HepG2 (cell line): ENCODE measurements around the gene NPHS1. TPM values are rescaled to one million over a fixed set of nuclear protein-coding genes. Genes with fewer than 3 reads are reported as not detected.

Source experiments
- CREBL2 ChIP-seq: sonication (generic); formaldehyde crosslinking; IDR thresholded peaks from 2 replicates; pipeline ENCODE4 v1.8.1; 2023; ENCODE audit warnings: missing genetic modification reagents, mild to moderate bottlenecking, borderline replicate concordance
- GATAD1 ChIP-seq: IDR thresholded peaks from 2 replicates; pipeline ENCODE4 v1.6.1; 2016; ENCODE audit warnings: missing genetic modification reagents, missing compliant biosample characterization
- MYNN ChIP-seq: sonication (generic); formaldehyde crosslinking; IDR thresholded peaks from 2 replicates; pipeline ENCODE4 v1.4.0; 2020; ENCODE audit warnings: mild to moderate bottlenecking, low read depth, missing genetic modification reagents
- NR3C1 ChIP-seq: sonication (generic); formaldehyde crosslinking; IDR thresholded peaks from 2 replicates; pipeline ENCODE4 v1.4.0; 2020; ENCODE audit warnings: missing genetic modification reagents
- ZNF318 ChIP-seq: sonication (generic); formaldehyde crosslinking; IDR thresholded peaks from 2 replicates; pipeline ENCODE4 v1.4.0; 2020; ENCODE audit warnings: mild to moderate bottlenecking, missing genetic modification reagents
- polyA plus RNA-seq, 8 experiments: library from polyadenylated mRNA; depleted of rRNA in 3 of 8; stranded (reverse) in 7 of 8; unstranded in 1 of 8; fragments of >200 nt; fragmentation: Illumina TruSeq in 4 of 8; extraction: Trizol in 4 of 8; gene quantifications; 2 replicates each; pipeline versions ENCODE4 v1.2.1 to v1.2.3, GENCODE V29; 2011 to 2016; ENCODE audit warnings: low read depth in 4 of 8, missing spikeins in 1 of 8, mixed read lengths in 1 of 8; ENCODE audit not compliant: insufficient read depth in 1 of 8
- total RNA-seq, 5 experiments: library from RNA; depleted of rRNA; stranded (reverse); fragments of >200 nt; fragmentation: Illumina TruSeq; extraction: Trizol; gene quantifications; 2 replicates each; pipeline ENCODE4 v1.2.3, GENCODE V29; 2016; ENCODE audit warnings: low read depth in 1 of 5
- TF ChIP-seq, protein P1 (sequence below): sonication (generic); formaldehyde crosslinking; IDR thresholded peaks from 2 replicates; pipeline ENCODE4 v1.9.0; 2021; ENCODE audit warnings: missing genetic modification reagents, mild to moderate bottlenecking, borderline replicate concordance

NPHS1 gene
- total and polyA plus RNA-seq, 2 of the 13 experiments (the other 11 are each of a cell fraction or from before 2014, with no cell fraction given) = not detected

DNA sequence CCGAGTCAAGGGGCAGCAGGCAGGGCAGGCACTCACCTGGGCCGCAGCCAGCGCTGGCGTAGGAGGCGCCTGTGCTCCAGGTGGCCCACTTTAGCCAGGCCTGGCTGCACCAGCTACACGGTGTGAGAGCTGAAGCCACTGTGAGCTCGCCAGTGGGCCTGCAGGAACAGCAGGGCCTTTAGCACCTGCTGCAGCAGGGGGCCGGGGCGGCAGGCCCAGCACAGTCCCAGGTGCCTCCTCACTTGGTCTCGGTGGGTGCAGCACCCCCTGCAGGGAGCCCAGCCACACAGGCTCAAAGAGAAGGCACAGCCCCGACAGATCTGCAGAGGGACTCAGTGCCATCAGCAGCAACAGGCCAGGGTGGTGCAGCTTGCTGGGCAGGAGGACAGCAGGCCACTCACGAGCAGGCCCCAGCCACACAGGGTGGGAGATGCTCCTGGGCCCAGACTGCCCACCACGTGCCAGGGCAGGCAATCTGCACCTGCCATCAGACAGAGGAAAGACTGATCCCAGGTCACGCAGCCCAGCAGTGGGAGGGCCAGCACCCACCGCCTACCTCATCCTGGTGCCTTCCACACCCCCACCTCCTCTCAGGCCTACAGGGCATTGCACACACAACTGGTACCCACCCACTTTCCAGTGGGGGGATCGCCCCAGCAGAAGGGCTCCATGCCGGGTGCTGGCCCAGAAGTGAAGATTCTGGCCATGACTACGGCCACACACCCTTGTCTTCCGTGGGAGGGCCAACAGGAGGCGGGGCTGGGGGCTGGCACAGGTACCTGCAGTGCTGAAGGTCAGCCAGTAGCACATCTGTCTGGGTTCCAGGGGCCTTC, 61.1 kb downstream of the NPHS1 start (continued):
- TF ChIP-seq ZNF318 = no peak
- TF ChIP-seq GATAD1 = no peak
- no peak for TF ChIP-seq NR3C1
- TF ChIP-seq CREBL2 (CRISPR knock-in tag) = no peak
- no peak for TF ChIP-seq MYNN (CRISPR knock-in tag)
- TF ChIP-seq, protein P1, sequence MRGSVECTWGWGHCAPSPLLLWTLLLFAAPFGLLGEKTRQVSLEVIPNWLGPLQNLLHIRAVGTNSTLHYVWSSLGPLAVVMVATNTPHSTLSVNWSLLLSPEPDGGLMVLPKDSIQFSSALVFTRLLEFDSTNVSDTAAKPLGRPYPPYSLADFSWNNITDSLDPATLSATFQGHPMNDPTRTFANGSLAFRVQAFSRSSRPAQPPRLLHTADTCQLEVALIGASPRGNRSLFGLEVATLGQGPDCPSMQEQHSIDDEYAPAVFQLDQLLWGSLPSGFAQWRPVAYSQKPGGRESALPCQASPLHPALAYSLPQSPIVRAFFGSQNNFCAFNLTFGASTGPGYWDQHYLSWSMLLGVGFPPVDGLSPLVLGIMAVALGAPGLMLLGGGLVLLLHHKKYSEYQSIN (CRISPR knock-in tag) = no peak
